H1 (cell line): ENCODE data around the gene COL28A1. TPM values are rescaled to one million over a fixed set of nuclear protein-coding genes. Genes with fewer than 3 reads are reported as not detected.

Source experiments
- CBX8 ChIP-seq: fragments of 300-800, 300-1000 bp; sonication (generic); IDR thresholded peaks from 2 replicates; pipeline ENCODE4 v1.7.1; 2016; ENCODE audit warnings: low read depth, low read length, borderline replicate concordance
- FOSL1 ChIP-seq: IDR thresholded peaks from 2 replicates; pipeline ENCODE4 v1.6.1; 2011; ENCODE audit warnings: mild to moderate bottlenecking, low read depth, low read length, moderate library complexity; ENCODE audit not compliant: insufficient read depth
- NRF1 ChIP-seq: IDR thresholded peaks from 2 replicates; pipeline ENCODE4 v1.6.1; 2011; ENCODE audit warnings: mild to moderate bottlenecking, low read depth, low read length, improper control_type of control experiment
- TAF1 ChIP-seq: IDR thresholded peaks from 2 replicates; pipeline ENCODE4 v1.6.1; 2011; ENCODE audit warnings: mild to moderate bottlenecking, low read depth, low read length
- polyA plus RNA-seq, 7 experiments: library from polyadenylated mRNA; depleted of rRNA in 3 of 7; stranded (reverse) in 5 of 7; unstranded in 2 of 7; fragments of >200 nt in 5 of 7; fragments of 200-250 nt in 2 of 7; gene quantifications; 1 replicate in 5 of 7; 2 replicates in 1 of 7; 4 replicates in 1 of 7; pipeline versions ENCODE4 v1.2.1 to v1.2.3, GENCODE V29; 2011 to 2013; ENCODE audit warnings: missing spikeins in 2 of 7, mixed read lengths in 2 of 7
- total RNA-seq: library from RNA; stranded (reverse); fragmentation: NEBNext Ultra II Directional; extraction: Animal tissue kit (Norgen Biotek cat#: 25700); gene quantifications from 2 replicates; pipeline ENCODE4 v1.2.1, GENCODE V29; 2021

COL28A1 gene
- total and polyA plus RNA-seq, 2 of the 8 experiments (the other 6 are each of a cell fraction or from before 2014, with no cell fraction given): 0.22 to 0.38 TPM

- TF ChIP-seq CBX8 (no peak), FOSL1 (no peak), NRF1 (no peak), TAF1 (no peak)
These were observed 22.6 kb downstream of the COL28A1 start (continued) for GRCh38 chr7:7512861-7513597.
